GM21515 (cell line): ENCODE data around the gene CDC42EP4.
"Not testable (repeated sequence)": the region's sequence is repeated elsewhere in the genome, so short reads cannot be mapped to it uniquely, and the experiment has no call there.

Experiments
- ATAC-seq: cut with Tn5 transposase; IDR thresholded peaks from one replicate; pipeline ENCODE4 v1.9.1; 2021; ENCODE audit not compliant: unreplicated experiment

The CDC42EP4 gene

DNA sequence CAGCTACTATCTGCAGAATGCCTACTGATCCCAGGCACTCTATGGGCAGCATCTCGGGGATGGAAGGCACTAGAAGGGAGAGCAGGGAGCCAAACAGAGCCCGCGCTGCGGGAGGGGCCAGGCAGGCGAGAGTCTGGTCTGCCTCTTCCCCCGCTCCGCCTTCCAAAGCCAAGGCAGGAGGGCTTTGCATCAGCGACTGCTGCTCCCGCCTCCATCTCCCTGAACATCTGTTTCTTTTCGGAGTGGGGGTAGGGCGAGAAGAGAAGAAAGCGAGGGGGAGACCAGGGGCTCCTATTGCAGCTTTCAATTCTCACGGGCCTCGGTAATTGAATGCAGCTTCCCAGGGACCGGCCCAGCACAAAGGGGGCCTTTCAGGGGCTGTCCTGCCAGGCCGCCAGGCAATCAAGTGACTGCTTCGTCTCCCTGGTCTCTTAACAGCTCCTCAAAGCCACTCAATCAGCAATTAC is 31.4 kb upstream of the CDC42EP4 start:
- no peak for ATAC-seq

DNA sequence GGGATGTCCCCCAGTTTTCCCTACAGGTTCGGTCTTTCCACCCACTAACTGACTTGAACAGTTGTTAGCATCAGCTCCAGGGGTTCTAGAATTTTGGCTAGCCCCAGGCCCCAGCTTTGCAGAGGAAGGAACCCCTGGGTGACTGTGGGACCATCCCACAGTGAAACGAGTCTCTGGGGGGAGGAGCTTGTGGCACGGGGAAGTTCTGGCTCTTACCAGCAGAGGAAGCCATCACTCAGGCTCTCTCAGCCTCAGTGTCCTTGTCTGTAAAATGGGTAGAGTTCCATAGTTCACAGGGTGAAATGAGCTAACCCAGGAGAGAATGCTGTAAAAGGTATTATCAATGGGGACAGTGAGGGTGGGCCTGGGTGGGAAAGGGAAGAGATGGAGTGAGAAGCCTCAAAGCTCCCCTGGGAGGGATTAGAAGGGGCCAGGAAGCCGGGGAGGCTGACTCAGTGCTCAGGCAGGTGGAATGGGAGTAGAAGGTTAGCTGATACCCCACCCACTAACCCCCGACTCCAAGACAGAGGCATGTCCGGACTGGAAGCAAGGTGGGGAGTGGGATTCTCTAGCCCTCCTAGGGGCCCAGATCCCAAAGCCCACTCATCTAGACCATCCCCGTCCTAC is 30.9 kb upstream of the CDC42EP4 start:
- no peak for ATAC-seq

DNA sequence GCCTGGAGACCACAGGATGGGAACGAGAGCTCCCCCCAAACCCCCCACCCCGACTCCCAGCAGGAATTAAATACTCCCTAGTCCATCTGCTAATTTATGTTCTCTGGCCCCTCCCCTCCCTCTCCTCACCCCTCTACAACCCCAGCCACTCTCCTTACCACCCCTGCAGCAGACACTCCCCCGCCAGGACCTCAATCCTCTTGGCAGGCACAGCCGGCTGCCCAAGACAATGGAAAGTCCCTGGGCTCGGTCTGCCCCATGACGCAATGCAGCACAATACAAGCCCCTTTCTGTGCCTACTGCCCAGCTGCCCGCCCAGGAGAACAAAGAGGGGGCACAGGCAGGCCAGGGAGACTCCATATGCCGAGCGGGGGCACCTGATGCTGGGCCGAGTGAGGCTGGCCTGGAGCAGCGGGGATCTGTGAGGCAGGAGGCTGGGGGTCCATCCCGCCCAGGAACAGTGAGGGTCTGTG is 30.3 kb upstream of the CDC42EP4 start:
- ATAC-seq: no peak

DNA sequence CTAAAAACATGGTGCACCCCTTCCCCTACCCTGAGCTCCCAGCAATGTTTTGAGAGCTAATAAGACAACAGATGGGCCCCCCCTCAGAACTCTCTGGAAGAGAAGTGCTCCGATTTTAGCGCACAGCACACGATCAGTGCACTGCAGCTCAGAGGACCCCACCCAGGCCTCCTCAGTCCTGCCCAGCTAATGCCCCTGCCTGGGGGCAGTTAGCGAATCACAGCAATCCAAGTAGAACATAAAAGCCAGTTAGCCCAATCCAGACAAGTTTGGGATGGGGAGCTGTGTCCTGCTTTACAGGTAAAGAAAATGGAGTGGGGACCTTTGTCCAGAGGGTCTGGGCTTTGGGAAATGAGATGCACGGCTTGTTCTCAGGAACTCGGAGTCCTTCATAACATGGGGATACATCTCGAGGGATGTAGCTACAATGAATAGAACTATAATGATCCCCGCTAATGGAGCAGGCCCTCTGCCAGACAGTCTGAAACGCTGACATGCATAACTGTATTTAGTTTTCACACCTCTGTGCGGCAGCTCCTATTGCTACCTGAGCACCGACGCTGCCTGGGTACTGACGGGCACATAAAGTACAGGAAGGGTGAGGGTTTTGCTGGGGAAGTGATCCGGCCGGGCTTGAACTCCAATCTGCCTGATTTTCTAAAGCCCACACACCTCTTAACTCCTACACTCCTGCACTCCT is 29.7 kb upstream of the CDC42EP4 start:
- ATAC-seq: no peak

DNA sequence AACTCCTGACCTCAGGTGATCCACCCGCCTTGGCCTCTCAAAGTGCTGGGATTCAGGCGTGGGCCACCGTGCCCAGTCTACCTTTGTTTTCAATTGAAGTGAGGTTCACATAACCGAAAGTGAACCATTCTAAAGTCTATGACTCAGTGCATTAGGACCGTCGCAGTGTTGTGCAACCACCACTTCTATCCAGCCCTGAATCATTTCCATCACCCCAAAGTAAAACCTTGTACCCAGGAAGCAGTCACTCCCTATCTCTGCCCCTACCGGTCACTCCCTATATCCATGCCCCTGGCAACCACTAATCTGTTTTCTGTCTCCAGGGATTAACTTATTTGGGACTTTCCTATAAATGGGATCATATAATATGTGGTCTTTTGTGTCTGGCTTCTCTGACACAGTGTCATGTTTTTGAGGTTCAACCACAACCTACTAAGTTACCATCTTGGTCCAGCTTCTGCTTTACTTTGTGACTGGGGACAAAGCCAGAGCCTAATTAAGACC is 28.3 kb upstream of the CDC42EP4 start:
- no peak for ATAC-seq

DNA sequence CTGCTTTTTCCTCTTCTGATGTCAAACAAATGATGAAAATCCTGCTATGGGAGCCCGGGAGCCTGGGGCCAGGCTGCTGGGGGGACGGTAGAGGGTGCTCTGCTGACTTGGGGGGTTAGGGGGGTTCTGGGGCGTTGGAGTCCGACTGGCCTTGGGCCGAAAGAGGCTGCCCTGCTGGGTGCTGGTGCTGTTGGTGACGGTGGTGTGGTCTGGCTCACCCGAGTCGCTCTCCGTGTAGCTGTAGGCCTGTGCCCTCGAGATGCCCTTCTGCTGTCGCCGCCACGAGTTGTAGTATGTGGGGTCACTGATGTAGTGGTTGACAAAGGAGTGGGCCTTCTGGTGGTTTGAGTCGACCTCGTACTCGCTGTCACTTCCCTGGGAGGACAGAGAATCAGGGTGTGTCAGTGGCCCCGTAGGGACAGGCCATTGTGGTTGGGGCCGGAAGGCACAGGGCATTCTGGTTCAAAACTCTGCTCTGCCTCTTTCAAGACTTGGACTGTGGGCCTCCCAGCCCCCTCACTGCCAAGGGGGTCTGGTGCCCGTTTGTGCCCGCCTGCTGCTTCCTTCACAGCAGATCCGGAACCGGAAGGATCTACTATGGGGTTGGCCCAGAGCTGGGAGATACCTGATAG is 26.9 kb upstream of the CDC42EP4 start:
- no peak for ATAC-seq

DNA sequence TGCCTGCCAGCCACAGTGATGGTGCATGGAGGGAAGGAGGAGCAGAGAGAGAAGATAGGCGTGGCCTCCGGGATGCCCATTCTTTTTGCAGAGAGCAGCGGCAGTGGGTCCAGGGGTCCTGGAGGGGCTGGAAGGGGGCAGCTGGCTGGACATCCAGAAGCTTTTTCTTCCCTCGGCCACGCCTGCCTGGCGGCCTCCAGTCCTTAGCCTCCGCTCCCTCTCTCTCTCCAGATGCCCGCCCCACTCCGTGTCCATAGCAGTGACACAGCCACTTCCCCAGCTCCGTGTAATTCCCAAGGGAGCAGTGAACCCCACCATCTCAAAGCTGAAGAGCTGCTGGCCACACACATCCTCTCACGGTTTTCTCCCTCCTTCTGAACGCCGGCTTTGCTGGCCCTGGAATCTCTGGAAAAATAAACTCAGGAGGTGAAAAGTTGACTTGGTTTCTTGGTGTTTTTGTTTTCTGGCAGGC is 26.3 kb upstream of the CDC42EP4 start:
- no peak for ATAC-seq

DNA sequence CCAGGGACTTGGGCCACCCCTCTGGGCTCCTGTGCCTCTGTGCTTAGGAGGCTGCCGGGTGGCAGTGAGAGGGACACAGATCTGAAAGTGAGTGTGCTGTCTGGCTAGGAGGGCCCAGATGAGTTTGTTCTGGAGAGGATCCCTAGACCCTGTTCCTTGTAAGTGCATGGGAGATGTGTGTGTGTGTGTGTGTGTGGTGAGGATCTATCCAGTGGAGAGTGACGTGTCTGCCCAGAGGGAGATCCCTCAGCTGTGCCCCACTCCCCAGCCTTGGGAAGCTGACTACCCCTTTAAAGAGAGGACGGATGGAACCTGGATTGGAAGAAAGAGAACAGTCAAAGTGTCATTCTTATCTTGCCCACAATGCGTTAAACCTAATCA is 25.5 kb upstream of the CDC42EP4 start:
- ATAC-seq: no peak

DNA sequence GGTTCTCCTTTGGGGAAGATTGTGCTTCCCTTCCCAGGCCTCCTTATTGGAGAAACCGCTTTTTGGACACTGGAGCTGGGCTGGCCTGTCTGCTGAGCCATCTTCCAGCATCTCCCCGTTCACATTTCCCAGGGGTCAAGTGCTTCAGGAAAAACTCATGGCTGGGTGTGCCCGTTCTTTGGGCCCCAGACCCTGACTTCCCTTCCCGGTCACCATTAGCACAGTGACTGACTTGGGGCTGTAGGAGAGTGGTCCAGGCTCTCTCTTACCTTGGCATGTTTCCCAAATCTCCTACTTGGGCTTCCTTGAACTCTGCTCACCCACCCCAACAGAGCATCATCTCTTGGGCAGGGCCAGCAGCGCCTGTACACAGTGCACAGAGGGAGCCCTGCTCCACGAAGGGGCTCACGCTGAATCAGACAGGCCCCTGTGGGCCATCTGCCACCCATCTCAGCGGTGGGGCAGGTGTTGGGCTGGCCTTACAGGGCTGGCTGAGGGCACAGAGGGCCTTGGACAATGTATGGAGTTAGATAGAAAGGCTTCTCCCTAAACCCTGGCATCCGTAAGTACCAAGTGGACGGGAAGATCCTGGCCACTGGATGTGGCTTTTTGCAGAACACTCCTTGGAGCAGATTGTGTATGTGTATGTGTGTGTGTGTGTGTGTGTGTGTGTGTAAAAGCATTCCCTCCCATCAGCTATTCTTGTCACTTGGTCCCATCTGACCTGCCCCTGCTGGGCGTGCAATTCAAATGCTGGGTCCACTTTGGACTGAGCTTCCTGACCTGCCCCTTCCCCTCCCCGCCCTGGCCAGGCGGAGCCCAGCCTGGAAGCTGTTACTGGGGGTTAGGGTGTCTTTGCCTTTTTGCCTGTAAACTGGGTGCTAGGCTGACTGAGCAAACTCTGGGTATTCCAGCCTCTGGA is 24.9 kb upstream of the CDC42EP4 start:
- ATAC-seq: no peak

DNA sequence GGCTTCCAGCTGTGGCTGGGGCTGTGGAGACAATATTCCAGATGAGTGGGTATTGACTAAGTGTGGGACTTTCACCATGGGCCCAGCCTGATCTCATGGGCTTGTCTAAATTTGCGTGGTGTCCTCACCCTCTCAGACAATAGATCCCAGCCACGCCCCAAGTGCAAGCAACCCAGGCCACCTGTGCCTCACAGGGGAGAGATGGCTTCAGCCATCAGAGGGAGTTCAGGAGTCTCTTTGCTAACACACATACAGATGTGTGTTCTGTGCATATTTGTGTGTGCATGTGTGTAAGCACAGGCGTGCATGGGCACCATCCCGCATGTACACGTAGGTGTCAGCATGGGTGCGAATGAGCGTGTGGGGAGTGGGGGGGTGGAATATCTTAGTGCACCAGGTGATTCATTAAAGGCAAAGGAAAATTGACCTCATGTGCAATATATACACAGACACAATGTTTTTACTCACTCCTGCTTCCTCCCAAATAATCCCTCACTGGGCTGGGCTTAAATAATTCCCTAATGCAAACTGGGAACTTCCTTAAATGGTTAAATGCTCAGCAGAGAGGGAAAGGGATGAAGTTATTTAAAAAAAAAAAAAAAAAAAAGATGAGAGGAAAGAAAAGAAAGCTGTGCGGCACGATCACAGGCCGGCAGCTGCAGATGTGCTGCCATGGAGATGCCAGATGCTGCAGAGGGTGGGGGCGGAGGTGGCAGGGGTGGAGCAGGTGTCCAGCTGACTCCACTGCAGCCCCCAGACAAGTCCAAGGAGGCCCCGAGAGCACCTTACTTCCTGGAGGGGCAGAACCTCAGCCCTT is 24.0 kb upstream of the CDC42EP4 start:
- no peak for ATAC-seq

DNA sequence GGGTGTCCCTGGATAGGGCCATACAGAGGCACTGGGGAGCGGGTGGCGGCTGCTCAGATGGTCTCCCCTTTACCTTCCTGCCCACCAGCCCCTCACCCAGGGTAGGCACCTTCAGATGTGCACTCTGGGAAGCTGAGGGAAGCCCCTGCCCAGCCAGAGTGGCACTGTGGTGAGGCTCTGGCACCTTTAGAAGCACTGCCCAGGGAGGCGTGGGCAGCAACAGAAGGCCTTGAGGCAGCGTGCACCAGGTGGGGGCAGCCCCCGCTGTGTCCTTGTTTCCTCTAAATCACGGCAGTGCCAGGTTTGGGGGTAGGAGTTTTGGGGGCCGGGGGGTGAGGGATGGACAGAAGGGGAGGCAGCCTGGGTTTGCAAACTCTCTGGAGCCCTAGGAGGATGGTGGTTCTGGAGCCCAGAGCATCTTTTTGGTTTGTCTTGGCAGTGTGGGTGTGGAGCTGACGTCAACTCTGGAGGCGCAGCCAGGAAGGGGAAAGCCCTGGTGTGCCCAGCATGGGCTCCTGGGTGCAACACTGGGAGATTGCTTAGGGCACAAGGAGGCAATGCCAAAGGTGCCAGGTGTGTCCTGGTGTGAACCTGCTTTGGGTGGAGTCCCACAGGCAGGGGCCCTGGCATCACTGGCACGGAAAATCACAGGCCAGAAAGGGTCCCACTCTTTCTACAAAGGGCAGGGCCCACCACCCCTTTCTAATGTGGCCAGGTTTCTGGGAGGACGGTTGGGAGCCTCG is 23.1 kb upstream of the CDC42EP4 start:
- ATAC-seq: no peak

DNA sequence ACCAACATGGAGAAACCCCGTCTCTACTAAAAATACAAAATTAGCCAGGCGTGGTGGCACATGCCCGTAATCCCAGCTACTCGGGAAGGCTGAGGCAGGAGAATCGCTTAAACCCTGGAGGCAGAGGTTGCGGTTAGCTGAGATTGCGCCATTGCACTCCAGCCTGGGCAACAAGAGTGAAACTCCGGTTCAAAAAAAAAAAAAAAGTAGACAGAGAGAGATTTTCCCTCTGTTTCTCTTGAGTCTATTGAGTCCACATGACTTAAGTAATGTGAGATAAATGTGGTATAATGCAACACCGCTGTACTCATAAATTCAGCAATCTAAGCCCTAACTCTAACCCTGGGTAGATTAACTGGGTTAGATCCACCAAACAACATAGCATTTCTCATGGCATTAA is 21.6 kb upstream of the CDC42EP4 start:
- ATAC-seq: not testable (repeated sequence)

DNA sequence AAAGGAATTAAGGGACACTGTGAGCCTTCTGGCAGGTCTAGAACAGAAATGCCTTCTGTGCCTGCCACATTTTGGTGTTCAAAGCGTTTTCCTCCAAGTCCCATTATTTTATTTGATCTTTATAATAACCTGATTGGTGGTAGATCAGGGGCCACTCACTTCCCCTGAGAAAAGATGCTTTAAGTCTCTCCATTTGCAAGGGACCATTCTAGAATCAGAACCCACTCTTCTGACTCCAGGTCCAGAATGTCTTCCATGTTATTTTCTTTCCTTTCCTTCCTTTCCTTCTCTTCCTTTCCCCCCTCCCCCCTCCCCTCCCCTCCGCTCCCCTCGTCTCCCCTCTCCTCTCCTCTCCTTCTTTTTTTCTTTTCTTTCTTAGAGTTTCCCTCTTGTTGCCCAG is 19.3 kb upstream of the CDC42EP4 start:
- no peak for ATAC-seq

DNA sequence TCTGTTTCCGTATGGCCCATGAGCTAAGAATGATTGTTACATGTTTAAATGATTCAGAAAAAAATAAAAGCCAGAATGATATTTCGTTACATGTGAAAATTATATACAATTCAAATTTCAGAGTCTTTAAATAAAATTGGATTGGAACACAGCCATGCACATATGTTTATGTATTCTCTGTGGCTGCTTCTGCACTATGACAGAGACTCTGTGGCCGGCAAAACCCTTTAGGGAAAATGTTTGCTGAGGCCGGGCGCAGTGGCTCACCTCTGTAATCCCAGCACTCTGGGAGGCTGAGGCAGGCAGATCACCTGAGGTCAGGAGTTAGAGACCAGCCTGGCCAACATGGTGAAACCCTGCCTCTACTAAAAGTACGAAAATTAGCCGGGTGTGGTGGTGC is 15.9 kb upstream of the CDC42EP4 start:
- no peak for ATAC-seq

DNA sequence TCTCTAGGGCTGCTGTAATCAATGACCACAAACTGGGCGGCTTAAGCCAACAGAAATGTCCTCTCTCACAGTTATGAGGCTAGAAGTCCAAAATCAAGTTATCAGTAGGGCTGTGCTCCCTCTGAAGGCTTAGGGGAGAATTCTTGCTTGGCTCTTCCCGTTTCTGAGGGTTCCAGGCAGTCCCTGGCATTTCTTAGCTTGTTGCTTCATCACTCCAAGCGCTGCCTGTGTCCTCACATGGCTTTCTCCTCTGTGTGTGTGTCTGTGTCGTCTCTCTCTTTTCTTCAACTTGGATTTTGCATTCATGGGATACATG is 13.7 kb upstream of the CDC42EP4 start:
- no peak for ATAC-seq

DNA sequence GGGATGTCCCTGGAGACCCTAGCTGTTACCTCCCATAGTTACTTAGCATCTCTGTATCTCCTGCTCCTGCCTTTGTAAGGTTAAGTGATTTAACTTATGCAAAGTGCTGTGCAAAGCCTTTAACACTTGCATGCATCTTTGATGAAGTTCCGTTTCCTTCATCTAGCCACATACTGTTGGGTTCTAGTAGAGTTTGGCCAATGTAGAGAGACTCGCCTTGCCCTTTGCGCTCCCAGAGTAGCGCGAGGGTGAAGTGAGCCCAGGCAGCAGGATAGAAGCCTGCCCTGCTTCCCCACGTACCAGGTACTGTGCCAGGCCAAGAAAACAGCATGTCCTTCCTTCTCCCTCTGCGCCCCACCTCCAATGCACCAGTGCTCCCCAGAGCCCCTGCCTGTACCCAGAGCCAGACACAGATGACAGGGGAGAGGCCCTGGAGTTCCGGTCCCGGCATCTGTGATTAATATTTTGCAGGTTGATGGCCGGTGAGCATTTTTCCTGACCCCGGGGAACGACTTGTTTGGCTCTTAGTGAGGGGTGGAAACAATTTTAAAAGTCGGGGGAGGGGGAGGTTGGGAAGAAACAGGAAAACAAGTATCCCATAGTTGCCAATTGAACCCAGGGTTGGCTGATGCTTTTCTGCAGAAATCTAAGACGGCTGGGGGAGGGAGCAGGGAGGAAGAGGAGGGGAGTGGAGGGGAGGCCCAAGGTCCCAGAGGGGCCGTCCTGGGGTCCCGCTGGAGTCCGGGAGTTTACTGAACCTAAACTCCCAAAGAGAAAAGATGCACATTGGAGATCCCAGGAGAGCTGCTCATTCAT is 13.1 kb upstream of the CDC42EP4 start:
- ATAC-seq: no peak

DNA sequence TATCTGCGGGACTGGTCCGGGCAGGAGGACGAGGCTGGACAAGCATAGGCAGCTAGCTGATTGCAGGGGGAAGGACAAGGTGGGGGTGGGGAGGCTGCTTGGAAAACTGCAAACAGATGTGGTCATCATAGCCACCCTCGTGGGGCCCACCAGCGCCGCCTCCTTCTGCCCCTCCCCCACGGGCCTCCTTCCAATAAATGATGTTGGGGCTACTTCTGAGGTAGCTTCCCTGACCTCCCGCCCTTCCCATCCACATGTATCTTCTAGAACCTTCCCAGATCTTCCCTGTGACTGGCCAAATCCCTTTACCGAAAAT is 12.3 kb upstream of the CDC42EP4 start:
- no peak for ATAC-seq

DNA sequence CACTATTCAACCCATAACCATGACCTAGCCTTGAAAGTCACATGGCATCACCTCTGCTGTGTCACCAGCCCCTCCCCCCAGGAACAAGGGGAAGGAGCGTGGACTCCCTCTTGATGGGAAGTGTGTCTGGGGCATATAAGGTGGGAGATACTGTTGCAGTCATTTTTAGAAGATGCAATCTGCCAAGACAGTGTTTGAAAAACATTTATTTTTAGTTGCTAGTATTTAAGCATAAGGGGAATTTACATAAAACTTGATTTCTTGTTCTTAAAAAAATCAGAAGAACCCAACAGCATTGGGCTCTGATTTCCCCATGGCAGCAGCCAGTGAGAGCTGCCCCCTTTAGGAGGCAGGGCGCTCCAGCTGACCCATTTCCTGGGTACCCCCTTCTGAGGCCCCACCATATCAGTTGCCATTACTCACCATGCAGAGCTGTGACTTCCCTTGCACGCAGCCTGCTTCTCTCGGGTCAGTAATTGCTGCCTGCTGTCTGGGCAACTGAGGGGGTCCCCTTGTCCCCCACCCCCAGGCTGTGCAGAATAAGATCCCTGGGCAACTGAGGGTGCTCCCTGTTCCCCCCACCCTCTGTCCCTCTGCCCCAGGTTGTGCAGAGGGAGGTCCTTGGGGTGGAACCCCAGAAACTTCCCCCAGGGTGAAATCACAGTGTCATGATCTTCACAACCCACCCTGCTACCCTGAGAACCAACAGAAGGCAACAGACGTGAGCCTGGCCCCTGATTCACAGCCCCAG is 11.8 kb upstream of the CDC42EP4 start:
- no peak for ATAC-seq
